ENCODE measurements around the gene UBE2L3.
"Not testable (repeated sequence)": the region's sequence is repeated elsewhere in the genome, so short reads cannot be mapped to it uniquely, and the experiment has no call there.

UBE2L3 gene

DNA sequence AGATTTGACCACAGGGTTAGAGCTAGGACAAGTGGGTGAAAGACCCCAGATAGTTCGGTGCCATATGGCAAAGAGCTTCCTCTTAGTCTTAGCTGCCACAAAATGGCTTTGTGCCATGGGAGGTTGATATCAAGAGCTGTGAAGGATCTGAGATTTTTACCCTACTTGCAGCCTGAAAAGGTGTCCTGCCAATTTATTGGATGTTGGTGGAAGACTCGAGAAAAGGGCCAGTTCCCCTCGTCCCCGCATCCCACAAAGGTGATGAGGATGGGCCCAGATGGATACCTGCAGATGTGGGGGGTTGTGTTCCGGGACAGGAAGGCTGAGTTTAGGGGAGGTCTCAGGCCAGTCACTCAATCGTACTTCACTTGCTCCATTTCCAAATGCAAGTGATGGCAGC lies 35.1 kb downstream of the UBE2L3 start:
- no peak for DNase-seq (ENCODE audit: low read depth)

DNA sequence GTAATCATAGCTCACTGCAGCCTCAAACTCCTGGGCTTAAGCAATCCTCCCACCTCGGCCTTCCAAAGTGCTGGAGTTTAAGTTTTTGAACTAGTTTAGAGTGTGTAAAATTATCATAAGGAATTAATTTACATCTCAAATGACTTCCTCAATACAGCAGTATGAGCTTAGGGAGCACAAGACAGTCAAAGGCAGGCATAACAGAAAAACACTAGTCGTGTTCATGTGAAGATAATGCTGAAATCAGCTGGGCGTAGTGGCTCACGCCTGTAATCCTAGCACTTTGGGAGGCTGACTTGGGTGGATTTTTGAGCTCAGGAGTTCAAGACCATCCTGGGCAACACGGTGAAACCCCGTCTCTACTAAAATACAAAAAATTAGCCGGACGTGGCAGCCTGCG lies 36.5 kb downstream of the UBE2L3 start:
- DNase-seq (ENCODE audit: low read depth): no peak

DNA sequence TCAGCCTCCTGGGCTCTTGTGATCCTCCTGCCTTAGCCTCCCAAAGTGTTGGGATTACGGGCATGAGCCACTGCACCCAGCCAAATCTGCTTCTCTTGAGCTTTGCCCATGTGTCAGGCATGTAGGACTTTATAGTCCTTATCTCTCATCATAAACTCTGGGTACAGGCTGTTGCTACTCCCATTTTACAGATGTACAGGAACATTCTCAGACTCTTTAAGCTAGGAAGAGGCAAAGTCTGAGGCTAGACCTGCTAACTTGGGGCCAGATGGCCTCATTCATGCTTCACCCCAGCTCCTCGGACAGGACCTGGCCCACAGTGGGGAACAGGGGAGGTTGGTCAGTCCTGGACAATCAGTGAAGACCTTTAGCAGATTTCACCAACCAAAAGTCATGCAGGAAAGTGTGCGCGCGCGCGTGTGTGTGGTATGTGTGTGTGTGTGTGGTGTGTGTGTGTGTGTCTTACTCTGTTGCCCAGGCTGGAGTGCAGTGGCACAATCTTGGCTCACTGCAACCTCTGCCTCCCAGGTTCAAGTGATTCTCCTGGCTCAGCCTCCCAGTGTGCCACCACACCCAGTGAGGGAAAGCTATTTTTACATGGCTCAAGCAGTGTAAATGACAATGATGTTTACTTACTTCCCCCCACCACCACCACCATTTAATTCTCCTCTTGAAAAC lies 38.5 kb downstream of the UBE2L3 start:
- DNase-seq (ENCODE audit: low read depth): no peak

DNA sequence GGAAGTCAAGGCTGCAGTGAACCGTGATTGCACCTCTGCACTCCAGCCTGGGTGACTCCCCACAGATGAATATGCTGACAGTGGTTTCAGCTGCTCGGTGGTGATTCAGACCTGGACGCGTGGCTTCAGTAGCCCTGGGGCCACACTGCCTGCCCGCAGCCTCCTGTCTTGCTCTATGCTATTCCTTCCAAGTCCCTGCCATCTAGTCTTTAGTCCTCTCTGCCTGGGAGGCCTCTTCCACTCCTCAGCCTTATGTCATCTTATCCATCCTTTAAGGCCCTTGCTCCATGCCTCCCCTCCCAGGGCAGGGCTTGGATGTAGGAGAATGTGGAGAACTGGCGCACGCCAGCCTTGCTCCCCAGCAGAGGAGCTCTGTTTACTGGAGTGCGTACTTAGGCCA lies 39.3 kb downstream of the UBE2L3 start:
- no peak for DNase-seq (ENCODE audit: low read depth)

DNA sequence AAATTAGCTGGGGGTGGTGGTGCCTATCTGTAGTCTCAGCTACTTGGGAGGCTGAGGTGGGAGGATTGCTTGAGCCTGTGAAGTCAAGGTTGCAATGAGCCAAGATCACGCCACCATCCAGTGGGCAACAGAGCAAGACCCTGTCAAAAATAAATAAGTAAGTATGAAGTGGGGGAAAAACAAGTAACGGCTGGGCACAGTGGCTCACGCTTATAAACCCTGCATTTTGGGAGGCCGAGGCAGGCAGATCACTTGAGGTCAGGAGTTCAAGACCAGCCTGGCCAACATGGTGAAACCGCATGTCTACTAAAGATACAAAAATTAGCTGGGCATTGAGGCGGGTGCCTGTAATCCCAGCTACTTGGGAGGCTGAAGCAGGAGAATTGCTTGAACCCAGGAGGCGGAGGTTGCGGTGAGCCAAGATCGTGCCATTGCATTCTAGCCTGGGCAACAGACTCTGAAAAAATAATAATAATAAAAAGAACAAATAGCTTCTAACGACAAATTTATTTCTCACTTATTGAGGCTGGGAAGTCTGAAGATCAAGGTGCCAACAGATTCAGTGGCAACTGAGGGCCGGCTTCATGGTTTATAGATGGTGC lies 42.1 kb downstream of the UBE2L3 start:
- not testable (repeated sequence) for DNase-seq (ENCODE audit: low read depth)

DNA sequence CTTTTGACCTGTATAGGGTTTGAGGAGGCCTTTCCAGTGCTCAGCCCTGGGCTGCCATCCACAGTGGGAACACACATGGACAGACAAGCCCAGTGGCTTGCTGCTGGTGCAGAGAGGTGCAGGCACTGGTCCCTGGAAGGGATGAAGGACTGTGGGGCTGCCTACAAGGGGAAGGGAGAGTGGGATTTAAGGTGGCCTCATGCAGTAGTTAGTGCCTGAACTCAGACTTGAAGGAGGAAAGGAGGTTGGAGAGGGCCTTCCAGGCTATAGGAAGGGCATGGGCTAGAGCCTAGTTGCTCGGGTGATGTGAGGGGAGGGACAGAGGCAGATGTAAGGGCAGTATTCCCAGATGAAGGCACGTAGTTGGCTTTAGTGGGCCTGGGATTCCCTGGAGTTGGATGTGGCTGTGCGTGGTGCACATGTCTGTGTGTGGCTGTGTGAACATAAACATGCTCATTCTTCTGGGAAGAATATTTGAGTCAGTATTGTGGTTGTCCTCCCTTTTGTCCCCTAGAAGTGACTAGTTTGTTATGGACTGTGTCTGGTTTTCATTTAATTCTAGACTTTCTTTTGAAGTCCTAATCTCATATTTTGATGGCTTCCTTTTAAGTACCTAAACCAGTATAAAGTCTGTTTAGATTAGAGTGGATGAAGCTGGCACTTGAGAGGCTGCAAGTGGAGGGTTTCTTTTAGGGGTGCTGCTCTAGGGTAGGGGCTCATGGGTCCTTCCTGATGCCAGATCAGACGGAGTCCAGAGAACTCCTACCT lies 43.9 kb downstream of the UBE2L3 start:
- DNase-seq (ENCODE audit: low read depth): no peak

DNA sequence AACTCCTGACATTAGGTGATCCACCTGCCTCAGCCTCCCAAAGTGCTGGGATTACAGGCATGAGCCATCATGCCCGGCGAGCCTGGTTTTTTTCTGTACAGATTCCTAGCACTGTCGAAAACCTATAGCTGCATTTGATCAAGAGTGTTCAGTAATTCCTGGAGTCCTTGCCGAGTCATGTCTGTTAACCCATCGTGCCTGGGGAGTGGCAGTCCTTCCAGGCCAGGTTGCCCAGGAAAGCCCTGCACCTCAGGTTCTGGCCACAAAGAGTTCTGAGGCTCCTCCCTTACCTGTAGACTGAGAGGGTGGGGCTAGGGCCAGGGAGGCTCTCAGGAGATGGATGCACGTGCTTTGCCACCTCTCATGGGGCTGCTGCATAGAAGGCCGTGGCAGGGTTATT lies 45.3 kb downstream of the UBE2L3 start:
- DNase-seq (ENCODE audit: low read depth): no peak

DNA sequence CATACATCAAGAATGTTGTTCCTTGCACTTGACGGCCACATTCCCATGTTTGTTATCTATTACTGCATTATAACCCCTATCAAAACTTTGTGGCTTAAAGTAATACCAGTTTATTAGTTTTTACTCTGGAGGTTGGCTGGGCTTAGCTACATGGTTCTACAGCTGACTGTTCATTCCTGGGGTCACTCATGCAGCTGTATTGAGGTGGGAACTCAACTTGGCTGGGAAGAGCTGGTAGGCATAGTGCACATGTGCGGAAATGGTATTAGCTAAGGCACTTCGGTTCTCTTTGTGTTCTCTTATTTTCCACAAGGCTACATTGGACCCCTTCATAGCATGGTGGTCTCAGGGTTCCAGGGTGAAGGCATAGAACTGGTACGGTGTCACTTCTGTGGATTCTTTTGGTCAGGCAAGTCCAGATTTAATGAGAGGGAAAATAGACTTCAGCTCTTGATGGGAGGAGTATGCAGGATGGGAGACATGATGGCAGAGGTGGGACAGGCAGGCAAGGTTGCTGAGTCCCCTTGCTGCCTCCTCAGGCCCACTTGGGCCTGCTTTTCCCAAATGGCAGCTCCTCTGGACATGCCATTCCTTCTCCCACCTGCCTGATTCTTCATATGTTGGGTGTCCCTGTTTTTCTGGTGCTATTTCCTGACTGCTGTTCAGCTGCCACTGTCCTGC lies 46.2 kb downstream of the UBE2L3 start:
- DNase-seq (ENCODE audit: low read depth): no peak

DNA sequence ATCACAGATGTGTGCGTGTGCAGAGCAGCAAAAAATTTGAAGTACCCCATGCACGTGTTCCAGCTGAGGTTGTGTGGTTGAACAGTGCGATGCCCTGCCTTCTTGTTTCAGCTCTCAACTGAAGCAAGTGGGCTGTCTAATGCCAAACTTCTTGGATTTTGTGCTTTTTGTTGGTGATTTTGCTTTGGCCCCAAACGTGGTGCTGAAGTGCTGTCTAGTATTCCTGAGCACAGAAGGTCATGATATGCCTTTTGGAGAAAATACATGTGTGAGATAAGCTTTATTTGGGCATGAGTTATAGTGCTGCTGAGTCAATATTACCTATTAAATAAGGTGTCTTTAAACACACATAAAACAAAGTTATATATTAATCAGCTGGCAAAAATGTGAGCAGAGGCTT lies 48.2 kb downstream of the UBE2L3 start:
- no peak for DNase-seq (ENCODE audit: low read depth)

DNA sequence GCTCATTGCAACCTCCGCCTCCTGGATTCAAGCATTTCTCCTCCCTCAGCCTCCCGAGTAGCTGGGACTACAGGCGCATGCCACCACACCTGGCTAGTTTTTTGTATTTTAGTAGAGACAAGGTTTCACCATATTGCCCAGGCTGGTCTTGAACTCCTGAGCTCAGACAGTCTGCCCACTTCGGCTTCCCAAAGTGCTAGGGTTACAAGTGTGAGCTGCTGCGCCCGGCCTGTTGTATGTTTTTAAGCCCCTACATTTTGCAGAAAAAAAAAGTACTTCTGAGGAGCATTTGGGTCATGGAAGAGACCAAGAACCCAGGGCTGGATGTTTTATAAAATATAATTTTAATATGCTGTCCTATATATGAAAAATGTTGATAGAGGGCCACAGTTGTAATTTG lies 49.8 kb downstream of the UBE2L3 start:
- DNase-seq (ENCODE audit: low read depth): not testable (repeated sequence)

DNA sequence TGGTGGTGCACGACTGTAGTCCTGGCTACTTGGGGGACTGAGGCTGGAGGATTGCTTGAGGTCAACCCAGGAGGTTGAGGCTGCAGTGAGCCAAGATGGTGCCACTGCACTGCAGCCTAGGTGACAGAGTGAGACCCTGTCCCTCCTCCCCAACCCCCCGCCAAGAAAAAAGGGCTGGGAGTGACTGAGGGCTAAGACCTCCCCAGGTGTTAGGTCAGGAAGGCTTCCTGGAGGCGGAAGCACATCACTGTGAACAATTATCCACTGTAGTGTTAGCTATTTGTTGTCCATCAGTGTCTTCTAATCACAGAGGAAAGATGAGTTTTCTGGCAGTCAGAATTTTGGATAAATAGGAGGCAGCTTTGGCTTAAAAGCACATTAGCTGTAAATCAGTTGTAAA lies 53.5 kb downstream of the UBE2L3 start:
- DNase-seq (ENCODE audit: low read depth): no peak

DNA sequence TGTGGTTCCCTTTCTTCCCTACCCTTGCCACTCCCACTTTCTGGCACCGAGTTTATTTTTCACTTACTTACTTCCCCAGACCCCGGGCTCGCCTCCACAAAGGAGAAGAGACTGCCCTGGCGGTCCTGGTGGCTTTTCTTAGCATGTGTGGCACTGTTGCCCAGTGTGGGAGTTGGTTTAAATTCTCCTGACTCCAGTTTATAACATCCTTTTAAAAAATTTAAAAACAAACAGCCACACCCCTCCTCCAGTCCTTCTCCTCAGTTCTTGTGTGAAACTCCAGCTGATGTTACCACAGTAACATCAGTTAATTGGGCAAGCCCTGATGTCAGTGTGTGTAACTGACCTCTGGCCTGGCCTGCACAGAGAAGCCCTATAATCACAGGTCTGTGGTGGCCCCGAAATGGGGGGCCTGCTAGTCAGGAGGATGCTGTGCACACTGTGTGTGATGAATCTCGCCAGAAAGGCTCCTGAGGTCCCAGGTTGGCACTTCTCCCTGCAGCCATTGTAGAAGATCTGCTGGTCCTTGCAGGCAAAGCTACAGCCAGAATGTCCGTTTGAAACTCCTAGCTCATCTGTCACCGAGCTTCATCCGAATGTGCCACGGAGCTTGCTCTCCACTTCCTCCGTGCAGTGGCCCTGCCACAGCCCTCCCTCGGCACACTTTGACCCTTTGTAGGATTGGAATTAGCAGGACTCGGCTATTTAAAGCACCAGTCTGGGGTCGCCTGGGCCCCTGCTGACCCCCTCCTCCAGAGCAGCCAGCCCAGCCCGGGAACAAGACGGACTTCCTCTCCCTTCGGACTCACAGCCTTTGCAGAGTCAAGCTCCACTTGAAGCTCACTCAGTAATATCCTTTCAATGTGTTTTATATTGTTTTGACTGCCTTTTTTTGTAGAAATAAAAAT lies 54.8 kb downstream of the UBE2L3 start:
- no peak for DNase-seq (ENCODE audit: low read depth)

DNA sequence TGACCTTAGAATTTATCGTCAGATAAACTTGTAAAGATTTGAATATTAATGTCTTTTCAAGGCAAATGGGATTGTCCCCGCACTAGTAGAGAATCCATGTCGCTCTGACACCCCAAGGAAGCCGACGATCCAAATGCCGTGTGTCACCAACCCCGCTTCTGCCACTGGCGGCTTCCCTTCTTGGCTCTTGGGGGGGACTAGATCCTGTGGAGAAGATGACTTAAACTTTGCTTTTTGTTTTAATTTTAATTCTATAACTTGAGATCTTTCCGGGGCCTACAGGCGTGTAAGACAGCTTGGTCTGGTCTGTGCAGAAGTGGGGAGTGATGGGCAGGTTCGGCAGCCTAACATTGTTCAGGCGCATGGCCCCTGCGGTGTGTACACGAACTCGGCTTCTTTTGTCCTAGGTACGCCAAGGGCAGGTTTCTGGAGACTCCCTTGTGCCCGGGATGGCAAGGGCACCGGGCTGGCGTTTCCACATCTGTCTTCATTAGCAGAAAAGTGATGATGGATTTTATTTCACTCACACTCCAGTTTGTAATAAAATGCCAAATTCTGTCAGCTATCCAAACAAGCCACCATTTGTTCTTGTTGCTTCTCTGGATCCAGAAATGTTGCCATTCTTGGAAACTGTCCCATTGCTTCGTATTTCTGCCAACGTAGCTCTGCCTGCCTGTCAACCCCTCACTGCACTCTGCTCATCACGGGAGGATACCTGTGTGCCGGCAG lies 55.6 kb downstream of the UBE2L3 start:
- DNase-seq (ENCODE audit: low read depth): no peak

DNA sequence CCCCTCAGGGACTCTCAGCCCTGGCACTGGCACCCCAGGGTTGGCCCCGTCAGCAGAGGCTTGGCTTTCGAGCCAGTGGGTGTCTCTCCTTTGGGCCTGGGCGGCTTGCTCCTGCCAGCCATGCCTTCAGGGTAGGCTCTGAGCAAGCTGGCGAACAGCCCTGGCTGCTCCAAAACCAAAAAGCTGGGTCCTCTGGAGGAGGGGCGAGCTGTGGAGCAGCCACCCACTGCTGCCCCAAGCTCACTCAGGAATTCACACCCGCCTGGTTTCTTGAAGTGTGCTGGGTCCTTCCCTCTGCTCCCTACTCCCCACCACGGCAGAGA lies 56.1 kb downstream of the UBE2L3 start:
- DNase-seq (ENCODE audit: low read depth): no peak

DNA sequence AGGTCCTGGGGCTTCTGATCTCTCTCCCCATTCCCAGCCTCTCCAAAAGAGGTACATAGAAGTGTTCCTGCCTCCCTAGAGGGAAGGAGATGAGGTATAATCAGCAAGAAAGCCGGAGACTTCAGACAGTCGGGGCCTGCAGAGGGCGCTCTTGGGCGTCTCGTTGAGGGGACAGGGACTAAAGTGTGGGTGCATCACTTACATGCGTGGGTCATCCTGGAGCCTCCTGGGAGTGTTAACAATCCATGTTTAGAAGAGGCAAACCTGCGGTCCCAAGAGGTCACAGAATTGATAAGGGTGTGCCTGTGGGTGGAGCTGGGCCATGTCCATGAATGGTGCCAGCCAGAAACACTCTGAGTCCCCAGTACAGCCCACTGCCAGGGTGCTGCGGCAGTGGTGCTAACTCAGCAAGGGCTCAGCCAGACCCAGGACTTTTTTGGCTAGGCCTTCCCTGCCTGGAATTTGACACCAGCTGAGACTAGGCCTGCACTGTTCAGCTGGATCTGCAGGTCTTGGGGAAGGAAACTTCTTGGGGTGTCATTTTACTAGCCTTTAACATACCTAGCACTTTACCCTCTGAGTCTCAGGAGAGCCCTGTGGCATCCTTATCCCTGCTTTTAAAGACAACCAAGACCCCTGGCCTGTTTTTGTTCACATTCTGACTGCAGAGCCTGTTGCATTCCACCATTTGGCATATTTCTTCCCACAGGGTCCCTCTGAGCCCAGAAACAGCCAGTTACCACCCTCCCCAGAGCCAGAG lies 56.8 kb downstream of the UBE2L3 start:
- no peak for DNase-seq (ENCODE audit: low read depth)

DNA sequence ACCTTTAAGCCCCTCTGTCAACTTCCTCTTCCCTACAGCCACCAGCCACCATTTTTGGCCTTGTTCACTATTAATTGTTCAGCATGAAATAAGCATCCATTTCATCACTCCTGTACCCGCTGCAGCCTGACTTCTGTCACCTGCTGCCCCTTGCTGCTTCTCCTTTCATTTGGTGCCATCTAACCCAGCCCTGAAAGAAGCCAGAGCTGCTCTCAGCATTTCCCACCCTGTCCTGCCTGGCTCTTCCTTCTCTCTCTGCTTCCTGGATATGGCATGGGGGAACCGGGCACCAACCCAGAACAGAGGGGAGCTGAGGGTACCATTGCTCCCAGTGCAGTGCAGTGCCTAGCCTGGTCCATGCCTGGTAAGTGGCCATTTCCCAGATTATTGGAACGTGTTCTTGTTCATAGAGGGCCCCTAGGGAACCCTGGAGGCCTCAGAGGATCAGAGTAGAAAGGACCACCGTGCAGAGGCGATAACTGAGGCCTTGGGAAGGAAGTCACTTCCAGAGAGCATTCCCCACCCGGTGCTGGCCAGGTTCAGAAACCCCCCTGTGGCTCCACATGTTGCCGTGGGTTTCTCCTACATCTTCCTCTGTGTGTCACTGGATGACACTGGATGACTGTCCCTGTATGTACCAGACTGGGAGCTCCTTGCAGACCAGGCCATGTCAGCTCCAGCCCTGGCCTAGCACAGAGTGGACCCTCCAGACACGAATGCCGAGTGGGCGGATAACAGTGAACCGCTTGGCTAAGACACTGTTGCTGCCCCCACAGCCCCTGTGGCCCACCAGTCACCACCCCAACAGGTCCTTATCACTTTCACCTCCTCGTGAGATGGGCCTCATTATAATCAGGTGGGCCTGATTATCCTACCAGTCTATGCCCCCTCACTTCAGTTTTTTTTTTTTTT lies 57.6 kb downstream of the UBE2L3 start:
- no peak for DNase-seq (ENCODE audit: low read depth)

DNA sequence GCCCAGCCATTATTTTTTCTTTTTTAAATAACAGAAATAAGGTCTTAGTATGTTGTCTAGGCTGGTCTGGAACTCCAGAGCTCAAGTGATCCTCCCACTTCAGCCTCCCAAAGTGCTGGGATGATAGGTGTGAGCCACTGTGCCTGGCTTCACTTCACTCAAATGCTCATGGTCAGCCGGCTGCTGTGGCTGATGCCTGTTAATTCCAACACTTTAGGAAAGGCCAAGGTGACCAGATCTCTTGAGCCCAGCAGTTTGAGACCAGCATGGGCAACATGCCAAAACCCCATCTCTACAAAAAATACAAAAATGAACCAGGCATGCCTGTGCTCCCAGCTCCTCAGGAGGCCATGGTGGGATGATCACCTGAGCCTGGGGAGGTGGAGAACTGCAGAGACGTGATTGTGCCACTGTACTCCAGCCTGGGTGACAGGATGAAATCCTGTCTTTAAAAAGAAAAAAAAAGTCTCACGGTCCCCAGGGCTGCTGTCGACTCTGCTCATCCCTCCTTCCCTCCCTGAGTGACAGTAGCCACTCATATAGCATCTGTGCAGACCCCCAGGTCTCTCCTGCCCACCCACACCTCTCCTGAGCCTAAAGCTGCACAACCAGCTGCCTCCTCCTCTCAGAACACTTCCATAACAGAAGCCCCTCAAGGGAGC lies 58.7 kb downstream of the UBE2L3 start:
- DNase-seq (ENCODE audit: low read depth): no peak

DNA sequence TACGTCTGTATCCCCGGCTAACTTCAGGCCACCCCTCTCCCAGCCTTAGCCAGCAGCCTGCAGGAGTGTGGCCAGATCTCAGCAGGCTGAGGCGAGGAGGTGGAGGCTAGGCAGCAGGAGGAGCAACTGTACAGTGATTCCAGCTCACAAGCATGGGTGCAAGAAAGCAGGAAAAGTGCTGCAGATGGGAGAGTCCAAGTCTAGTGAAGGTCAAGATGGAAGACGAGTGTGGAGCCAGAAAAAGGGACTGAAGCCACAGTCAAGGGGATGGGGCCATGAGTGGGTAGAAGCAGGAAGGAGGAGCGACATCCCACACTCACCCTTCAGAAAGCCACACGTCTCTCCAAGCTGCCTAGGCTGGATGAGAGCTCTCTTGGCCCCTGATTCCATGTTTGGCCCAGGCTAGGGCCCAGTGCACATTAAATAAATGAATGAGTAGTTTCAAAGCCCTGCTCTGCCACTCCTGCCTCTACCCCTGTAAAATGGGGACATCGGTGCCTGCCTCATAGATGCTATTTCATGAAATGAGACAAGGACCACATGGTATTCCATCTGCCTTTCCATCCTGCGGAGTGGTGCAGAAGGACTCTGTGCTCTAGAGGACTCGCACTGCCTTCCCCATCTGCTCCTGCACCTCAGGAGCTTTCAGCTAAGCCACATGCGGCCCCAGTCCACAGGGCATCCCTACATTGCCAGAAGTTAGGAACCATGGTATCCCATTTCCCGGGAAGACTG lies 59.4 kb downstream of the UBE2L3 start:
- no peak for DNase-seq (ENCODE audit: low read depth)
